ENCODE data around the gene RNF144A.

The RNF144A gene

DNA sequence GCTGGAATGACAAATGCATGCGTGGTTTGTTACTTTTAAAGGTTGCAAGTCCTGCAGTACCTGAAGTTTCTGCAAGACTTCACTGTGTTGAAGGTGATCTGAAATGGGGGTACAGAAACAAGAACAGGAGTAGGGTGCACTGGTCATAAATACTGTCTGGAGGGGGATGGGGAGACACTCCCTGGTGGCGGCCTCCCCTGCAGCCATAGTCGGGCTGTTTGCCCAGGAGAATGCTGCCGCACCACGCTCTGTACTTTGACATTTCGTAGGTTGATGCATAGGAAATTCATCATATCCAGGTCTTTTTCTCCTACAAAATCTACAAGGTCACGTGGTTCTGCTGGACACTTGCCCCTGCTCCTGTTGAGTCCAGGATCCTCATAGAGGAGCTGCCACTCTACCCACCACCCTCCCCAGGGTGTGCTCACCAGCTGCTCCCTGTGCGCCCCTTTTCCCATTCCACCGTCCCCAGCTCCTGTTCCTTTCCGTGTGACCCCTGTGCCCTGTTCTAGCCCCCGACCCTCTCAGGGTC is 103.8 kb downstream of the RNF144A start:
- Histone ChIP-seq H3K27me3 (no peaks in the 10 kb centered on the region), H4K20me1 (no peaks in the 10 kb centered on the region), H3K9ac (no peak overlapping the region), H3K9me3 (no peaks in the 10 kb centered on the region), H3K4me2 (peak overlapping the region; percentile 55; the same call in 1 of the 2 replicates), H3K4me1 (peaks cover 69% of the 10 kb centered on the region), H3K36me3 (peaks cover 64% of the 10 kb centered on the region), H3K27ac (peak overlapping the region; percentile 36; the same call in 1 of the 2 replicates), H3K4me3 (no peak overlapping the region)
- TF ChIP-seq Cebpa-rat (IDR thresholded peaks at IDR 0.05) = no peak

DNA sequence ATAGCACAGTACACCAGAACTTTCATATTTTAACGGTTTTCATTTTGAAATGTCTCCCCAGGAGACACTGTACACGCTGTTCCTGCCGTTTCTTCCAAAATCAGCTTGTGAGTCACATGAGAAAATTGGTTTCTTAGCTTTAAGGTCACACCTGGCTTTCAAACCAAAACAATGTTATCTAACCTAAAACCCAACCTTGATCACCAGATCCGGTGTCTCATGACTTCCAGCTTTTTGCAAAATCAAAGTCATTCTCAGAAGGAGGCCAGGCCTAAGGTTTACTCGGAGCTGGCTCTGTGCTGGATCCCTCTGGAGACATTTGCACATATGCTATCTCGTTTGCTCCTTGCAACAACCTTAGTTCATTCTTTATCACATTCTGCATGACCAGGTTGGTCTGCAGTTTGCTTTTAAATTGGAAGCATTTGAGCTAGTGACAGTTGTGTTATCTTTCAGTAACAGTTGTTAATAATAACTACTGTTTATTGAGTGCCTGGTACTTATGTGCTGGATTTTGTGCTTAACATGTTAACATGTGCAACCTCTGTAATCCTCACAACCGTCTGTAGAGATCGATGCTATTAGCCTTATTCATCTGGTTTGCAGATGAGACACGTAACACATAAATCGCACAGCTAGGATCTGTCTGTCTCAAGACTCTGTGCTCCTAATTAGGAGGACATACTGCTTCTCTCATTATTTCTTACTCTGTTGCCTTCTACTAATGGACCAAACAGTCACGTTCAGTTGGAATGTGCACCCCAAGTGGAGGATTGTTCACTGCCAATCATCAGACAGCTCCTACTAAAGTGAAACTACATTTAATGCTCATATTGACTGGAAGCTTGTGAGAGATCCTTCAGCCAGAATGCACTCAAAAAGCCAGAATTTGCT is 105.5 kb downstream of the RNF144A start:
- peaks cover 68% of the 10 kb centered on the region for H3K4me1 ChIP-seq
- peak overlapping the region; percentile 55 for H3K4me2 ChIP-seq
- no peak for TF ChIP-seq Cebpa-rat (IDR thresholded peaks at IDR 0.05)
- peaks cover 62% of the 10 kb centered on the region for H3K36me3 ChIP-seq
- no peak overlapping the region for H3K9ac ChIP-seq
- no peaks in the 10 kb centered on the region for H4K20me1 ChIP-seq
- no peaks in the 10 kb centered on the region for H3K9me3 ChIP-seq
- H3K27ac ChIP-seq = no peak overlapping the region
- no peak overlapping the region for H3K4me3 ChIP-seq
- no peaks in the 10 kb centered on the region for H3K27me3 ChIP-seq

DNA sequence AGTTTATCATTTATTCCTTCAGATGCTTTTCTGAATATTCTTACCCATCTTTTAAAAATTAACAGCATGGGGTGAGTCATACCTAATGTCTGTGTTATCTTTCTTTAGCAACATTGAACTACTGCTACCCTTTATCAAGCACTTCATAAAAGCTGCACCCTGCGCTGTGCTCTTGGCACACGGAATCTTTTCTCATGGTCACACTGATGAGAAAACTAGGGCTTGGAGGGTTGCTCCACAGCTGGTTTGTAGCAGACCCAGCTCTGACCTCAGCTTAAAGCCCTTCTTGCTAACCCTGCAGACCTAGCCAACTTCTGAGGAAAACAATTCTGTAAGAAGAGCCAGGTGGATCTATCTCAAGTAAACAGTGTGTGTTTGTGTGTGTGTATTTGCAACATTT is 106.3 kb downstream of the RNF144A start:
- Histone ChIP-seq H4K20me1 (no peaks in the 10 kb centered on the region), H3K4me2 (peak overlapping the region; percentile 55; the same call in 1 of the 2 replicates), H3K36me3 (peaks cover 59% of the 10 kb centered on the region), H3K4me1 (peaks cover 67% of the 10 kb centered on the region), H3K4me3 (no peak overlapping the region), H3K9me3 (no peaks in the 10 kb centered on the region), H3K27ac (no peak overlapping the region), H3K27me3 (no peaks in the 10 kb centered on the region), H3K9ac (no peak overlapping the region)
- TF ChIP-seq Cebpa-rat (IDR thresholded peaks at IDR 0.05) = no peak

DNA sequence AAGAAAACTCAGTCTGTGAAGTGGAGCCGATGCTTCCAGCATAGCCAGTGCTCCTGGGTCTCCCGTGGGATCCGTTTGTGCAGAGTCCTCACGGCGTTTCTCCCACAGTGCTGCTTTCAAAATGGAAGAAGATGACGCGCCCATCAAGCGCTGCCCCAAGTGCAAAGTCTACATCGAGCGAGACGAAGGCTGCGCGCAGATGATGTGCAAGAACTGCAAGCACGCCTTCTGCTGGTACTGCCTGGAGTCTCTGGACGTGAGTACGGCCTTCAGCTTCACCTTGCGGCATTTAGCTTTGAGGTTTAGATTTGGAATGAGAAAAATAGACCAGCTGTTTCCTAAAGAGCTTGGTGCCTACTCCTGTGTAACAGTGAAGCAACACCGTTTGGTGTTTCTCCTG is 107.0 kb downstream of the RNF144A start:
- H3K4me1 ChIP-seq = peaks cover 75% of the 10 kb centered on the region
- no peak overlapping the region for H3K27ac ChIP-seq
- no peak overlapping the region for H3K4me2 ChIP-seq
- no peak overlapping the region for H3K9ac ChIP-seq
- H4K20me1 ChIP-seq = no peaks in the 10 kb centered on the region
- no peaks in the 10 kb centered on the region for H3K27me3 ChIP-seq
- H3K9me3 ChIP-seq = no peaks in the 10 kb centered on the region
- no peak for TF ChIP-seq Cebpa-rat (IDR thresholded peaks at IDR 0.05)
- peaks cover 54% of the 10 kb centered on the region for H3K36me3 ChIP-seq
- H3K4me3 ChIP-seq = no peak overlapping the region

DNA sequence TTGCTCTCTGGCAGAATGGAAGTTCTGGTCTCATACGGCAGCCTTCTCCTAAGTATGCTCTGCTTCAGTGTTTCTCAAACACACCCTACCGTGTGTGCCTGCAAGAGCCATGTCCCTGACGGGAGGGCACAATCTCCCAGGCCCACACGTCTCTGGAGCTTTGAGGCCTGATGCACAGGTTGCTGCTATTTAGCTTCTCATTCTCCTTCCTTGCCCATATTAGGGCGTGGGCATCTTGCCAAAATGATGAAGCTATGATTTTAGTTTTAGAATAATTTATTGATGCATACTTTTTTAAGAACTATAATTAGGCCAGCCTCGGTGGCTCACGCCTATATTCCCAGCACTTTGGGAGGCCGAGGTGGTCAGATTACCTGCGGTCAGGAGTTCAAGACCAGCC is 107.9 kb downstream of the RNF144A start:
- Histone ChIP-seq H3K9me3 (no peaks in the 10 kb centered on the region), H3K27me3 (no peaks in the 10 kb centered on the region), H4K20me1 (no peaks in the 10 kb centered on the region), H3K4me1 (peaks cover 76% of the 10 kb centered on the region), H3K4me3 (no peak overlapping the region), H3K4me2 (no peak overlapping the region), H3K27ac (no peak overlapping the region), H3K9ac (no peak overlapping the region), H3K36me3 (peaks cover 54% of the 10 kb centered on the region)
- no peak for TF ChIP-seq Cebpa-rat (IDR thresholded peaks at IDR 0.05)

DNA sequence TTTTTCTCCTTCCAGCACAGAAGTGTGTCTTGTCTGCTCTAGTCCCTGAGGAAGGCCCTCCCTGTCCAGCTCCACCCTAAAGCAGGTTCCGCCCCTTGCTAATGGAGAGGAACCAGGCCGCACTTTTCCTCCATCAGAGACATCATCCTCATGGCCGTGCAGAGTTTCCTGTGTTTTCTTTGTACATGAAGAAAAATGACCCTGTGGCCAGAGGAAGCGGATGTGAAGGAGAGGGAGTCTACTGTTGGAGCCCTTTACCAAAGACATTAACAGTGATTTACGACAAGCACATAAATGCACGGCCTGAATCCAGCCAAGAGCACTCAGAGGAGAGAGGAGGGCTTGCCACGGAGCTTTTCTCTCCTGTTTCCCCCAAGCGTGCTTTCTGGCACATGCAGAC is 109.5 kb downstream of the RNF144A start:
- no peaks in the 10 kb centered on the region for H4K20me1 ChIP-seq
- H3K36me3 ChIP-seq = peaks cover 54% of the 10 kb centered on the region
- TF ChIP-seq Cebpa-rat (IDR thresholded peaks at IDR 0.05) = no peak
- no peak overlapping the region for H3K4me3 ChIP-seq
- H3K4me2 ChIP-seq = peak overlapping the region; percentile 41
- H3K9ac ChIP-seq = no peak overlapping the region
- no peaks in the 10 kb centered on the region for H3K27me3 ChIP-seq
- no peaks in the 10 kb centered on the region for H3K9me3 ChIP-seq
- peaks cover 66% of the 10 kb centered on the region for H3K4me1 ChIP-seq
- H3K27ac ChIP-seq = peak overlapping the region; percentile 14; the same call in 1 of the 2 replicates

DNA sequence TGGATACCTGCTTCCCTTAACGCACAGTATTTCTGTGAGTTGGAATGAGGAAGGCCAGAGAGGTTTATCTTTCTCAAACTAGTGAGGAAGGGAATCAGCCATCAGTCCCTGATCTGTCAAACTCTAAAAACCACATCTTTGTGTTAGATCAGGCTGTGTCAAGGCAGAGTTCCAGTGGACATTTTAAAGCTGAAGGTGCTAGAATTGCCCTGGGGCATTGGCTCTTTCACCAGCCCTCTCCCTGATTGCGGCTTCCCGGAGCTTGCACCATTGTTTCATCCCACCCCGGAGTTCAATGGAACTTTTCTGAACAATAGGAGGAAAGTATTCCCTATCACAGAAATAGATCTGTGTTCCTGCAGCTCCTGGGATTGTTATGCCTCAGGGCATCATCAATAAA is 110.2 kb downstream of the RNF144A start:
- Histone ChIP-seq H3K4me2 (peak overlapping the region; percentile 41), H3K9ac (no peak overlapping the region), H3K36me3 (peaks cover 58% of the 10 kb centered on the region), H3K27me3 (no peaks in the 10 kb centered on the region), H3K4me1 (peaks cover 59% of the 10 kb centered on the region), H3K9me3 (no peaks in the 10 kb centered on the region), H4K20me1 (no peaks in the 10 kb centered on the region), H3K4me3 (no peak overlapping the region), H3K27ac (no peak overlapping the region)
- TF ChIP-seq Cebpa-rat (IDR thresholded peaks at IDR 0.05) = no peak

DNA sequence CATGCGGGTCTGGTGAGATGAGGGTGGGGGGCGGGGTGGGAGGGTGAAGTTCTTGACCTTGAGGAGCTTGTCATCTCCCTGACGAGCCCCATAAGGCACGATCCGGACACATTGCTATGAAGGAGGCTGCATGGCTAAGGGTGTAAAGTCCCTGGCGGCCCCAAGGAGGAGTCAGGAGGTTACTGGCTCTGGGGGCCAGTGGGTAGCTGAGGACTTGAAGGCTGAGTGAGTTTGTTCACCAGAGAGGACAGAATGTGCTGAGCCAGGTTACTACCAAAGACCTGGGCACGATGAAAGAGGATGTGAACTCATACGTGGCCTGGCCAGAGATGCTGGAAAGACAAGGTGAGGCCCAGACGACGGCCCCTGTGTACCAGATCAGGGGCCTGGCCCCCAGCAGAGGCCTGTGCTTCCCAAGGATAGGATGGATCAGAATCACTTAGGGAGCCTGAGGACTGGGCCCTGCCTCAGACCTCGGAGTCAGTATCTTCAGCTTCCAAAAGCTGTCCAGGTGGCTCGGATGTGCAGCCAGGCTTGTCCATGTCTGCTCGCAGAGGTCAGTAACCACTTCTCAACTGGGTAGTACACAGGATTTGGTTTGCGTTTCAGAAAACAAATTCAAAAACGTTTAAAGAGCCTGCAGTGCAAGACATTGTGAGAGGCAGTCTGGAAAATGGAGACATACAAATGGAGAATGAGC is 110.9 kb downstream of the RNF144A start:
- Histone ChIP-seq H3K4me2 (peak overlapping the region; percentile 60), H3K4me3 (no peak overlapping the region), H3K36me3 (peaks cover 64% of the 10 kb centered on the region), H3K4me1 (peaks cover 53% of the 10 kb centered on the region), H3K9me3 (no peaks in the 10 kb centered on the region), H3K9ac (0 out of 2 replicates have a peak overlapping the region, but pooled peaks have one; percentile 34), H4K20me1 (no peaks in the 10 kb centered on the region), H3K27ac (peak overlapping the region; percentile 55), H3K27me3 (no peaks in the 10 kb centered on the region)
- TF ChIP-seq Cebpa-rat (IDR thresholded peaks at IDR 0.05) = no peak

DNA sequence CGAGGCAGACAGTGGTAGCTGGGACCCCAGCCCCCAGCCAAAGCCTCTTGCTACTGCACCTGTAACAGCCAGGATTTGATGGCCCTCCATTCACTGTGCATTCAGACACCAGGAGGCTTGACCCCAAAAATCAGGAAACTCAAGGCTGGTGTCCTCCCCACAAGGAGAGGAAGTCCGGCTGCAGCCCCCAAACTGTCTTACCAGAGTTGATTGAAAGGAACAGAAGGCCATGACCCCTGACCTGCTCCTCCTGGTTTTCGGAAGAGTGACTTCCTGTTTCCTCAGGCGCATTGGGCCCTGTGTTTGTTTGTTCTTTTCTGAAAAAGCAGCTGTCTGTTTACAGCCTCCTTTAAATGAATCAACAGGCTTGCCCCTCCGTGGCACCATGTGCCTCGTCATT is 111.6 kb downstream of the RNF144A start:
- Histone ChIP-seq H4K20me1 (no peaks in the 10 kb centered on the region), H3K4me2 (peak overlapping the region; percentile 60), H3K27me3 (no peaks in the 10 kb centered on the region), H3K36me3 (peaks cover 61% of the 10 kb centered on the region), H3K4me1 (peaks cover 54% of the 10 kb centered on the region), H3K27ac (peak overlapping the region; percentile 55), H3K4me3 (no peak overlapping the region), H3K9me3 (no peaks in the 10 kb centered on the region), H3K9ac (0 out of 2 replicates have a peak overlapping the region, but pooled peaks have one; percentile 3)
- TF ChIP-seq Cebpa-rat (IDR thresholded peaks at IDR 0.05) = no peak
